ENCODE results near the gene EXOC6B. TPM values are rescaled to one million over a fixed set of nuclear protein-coding genes. Genes with fewer than 3 reads are reported as not detected.

Gene EXOC6B
- total and polyA plus RNA-seq, 2 of the 8 experiments (the other 6 are each of a cell fraction or from before 2014, with no cell fraction given), result 13.5 to 33.0 TPM

DNA sequence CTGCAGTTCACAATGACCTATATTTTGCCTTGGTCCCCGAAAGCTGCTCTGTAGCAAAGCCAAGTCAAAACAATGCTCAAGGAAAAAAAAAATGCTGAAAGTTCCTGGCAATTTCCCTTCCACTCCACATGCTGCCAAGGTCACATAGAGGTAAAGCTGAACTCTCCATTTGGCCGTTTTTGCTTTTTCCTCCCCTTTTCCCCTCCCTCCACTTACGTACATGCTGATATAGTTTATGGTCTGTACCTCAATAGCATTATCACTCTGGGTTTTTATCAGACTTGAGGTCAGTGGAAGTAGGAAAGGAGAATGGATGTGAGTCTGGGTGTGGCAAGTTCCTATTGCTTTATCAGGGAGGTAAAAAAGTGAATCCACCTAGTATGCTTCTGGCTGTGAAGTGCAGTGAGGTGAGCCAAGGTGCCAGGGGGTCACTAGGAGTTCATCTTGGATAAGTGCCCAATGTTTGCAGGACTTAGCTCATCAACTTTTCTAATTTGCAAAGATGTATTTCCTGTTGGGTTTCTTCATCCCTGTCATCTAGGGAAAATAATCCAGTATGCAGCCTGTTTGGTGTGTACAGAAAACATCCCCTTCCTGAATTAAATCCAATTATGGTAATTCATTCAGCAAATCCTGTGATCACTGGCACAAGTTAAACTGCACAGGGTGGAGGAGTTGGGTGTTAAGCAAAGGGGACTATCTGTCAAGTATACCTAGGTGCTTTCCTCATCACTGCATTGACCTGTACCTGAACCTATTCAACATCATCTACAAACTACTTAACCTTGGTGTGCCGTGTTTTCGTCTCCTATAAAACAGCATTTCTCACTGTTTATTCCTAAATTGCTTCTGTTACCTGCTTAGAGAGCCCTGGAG lies 553.8 kb downstream of the EXOC6B start:
- no peaks in the 10 kb centered on the region; the same call in 1 of the 2 replicates for H3K23me2 ChIP-seq (ENCODE audit: low read depth, low read length)
- H3K18ac ChIP-seq (ENCODE audit: extremely low read depth, low read length), result no peak overlapping the region
- no peak overlapping the region for H2AFZ ChIP-seq (ENCODE audit: low read length)
- H3K79me1 ChIP-seq (ENCODE audit: low read depth, low read length), result no peaks in the 10 kb centered on the region
- no peaks in the 10 kb centered on the region for H3K9me3 ChIP-seq (ENCODE audit: insufficient read depth in 2 of 2, low read depth in 1 of 2, low read length in 1 of 2)
- no peaks in the 10 kb centered on the region for H3K4me1 ChIP-seq (replicated peaks in 1 of 4; ENCODE audit: control insufficient read depth in 3 of 4, insufficient read depth in 4 of 4, low read length in 3 of 4)
- H3K79me2 ChIP-seq (ENCODE audit: control insufficient read depth in 1 of 2, insufficient read depth in 2 of 2, low read length in 2 of 2), result no peaks in the 10 kb centered on the region
- H2BK12ac ChIP-seq (ENCODE audit: low read depth, low read length), result no peak overlapping the region
- no peak overlapping the region for H3K27ac ChIP-seq (ENCODE audit: low read depth, low read length)
- WGBS, 2 experiments (ENCODE audit: extremely low coverage in 1 of 2, insufficient coverage in 1 of 2, insufficient read length in 1 of 2, insufficient replicate concordance in 2 of 2, low coverage in 1 of 2, low lambda C conversion rate in 2 of 2, missing lambda C conversion rate in 1 of 2), result 83% methylated on average over 5 of the region's 5 CpGs; no CpG with 5 or more reads in 1 of the 2 experiments
- no peak overlapping the region for H2AK5ac ChIP-seq (ENCODE audit: low read depth, low read length)
- no peaks in the 10 kb centered on the region for H4K20me1 ChIP-seq (replicated peaks in 1 of 2; ENCODE audit: control insufficient read depth in 1 of 2, insufficient read depth in 2 of 2, low read length in 2 of 2)
- no peaks in the 10 kb centered on the region for H3K36me3 ChIP-seq (ENCODE audit: control insufficient read depth in 2 of 4, insufficient read depth in 4 of 4, low read length in 3 of 4)
- no peak for FAIRE-seq
- H3K56ac ChIP-seq (replicated peaks; ENCODE audit: insufficient read length, low read depth, low read length), result no peak overlapping the region
- H3K9ac ChIP-seq (replicated peaks in 1 of 4; ENCODE audit: extremely low read depth in 1 of 4, low read depth in 3 of 4, low read length in 3 of 4), result no peak overlapping the region
- DNase-seq (ENCODE audit: low read depth in 1 of 2, low spot score in 2 of 2), result no peak
- H4K8ac ChIP-seq (ENCODE audit: extremely low read depth, insufficient read depth, low read length), result no peak overlapping the region
- H3K4me2 ChIP-seq (ENCODE audit: insufficient read depth in 1 of 2, low read depth in 2 of 2, low read length in 2 of 2), result no peak overlapping the region
- CTCF ChIA-PET (ENCODE audit: partially characterized antibody), result no interaction called here
- H3K4me3 ChIP-seq (ENCODE audit: extremely low read depth in 1 of 4, insufficient read depth in 2 of 4, low read depth in 3 of 4, low read length in 4 of 4), result no peak overlapping the region
- no peaks in the 10 kb centered on the region for H3K27me3 ChIP-seq (replicated peaks in 1 of 4; ENCODE audit: control insufficient read depth in 3 of 4, extremely low read depth in 1 of 4, insufficient read depth in 3 of 4, low read length in 3 of 4)
- no peak overlapping the region for H2BK120ac ChIP-seq (replicated peaks; ENCODE audit: low read depth, low read length)
- no peak overlapping the region for H3K14ac ChIP-seq (ENCODE audit: insufficient read length)
- no peak overlapping the region for H4K5ac ChIP-seq (ENCODE audit: insufficient read length, low read depth, low read length)
- no peak overlapping the region for H3K23ac ChIP-seq (ENCODE audit: insufficient read length)
- no peak overlapping the region for H2BK20ac ChIP-seq (ENCODE audit: low read length)
- H4K91ac ChIP-seq (replicated peaks; ENCODE audit: insufficient read length, low read length), result no peak overlapping the region
- H2BK15ac ChIP-seq (ENCODE audit: low read length), result no peak overlapping the region
- no peak overlapping the region for H2BK5ac ChIP-seq (ENCODE audit: low read depth, low read length)
- no peak overlapping the region for H3K4ac ChIP-seq (replicated peaks; ENCODE audit: insufficient read length, low read depth, low read length)
- POLR2A ChIA-PET (ENCODE audit: partially characterized antibody), result no interaction called here
- TF ChIP-seq SP1 (IDR thresholded peaks at IDR 0.05; ENCODE audit: low read depth, low read length) (no peak), RFX5 (IDR thresholded peaks at IDR 0.05; ENCODE audit: borderline replicate concordance, low read depth, low read length) (no peak), CBX5 (IDR thresholded peaks at IDR 0.05; ENCODE audit: low read depth, low read length) (no peak), EZH2 (IDR thresholded peaks at IDR 0.05; ENCODE audit: low read depth, low read length, severe bottlenecking) (no peak), TCF12 (IDR thresholded peaks at IDR 0.05; ENCODE audit: low read depth, low read length) (no peak), GTF2F1 (IDR thresholded peaks at IDR 0.05; ENCODE audit: borderline replicate concordance, low read depth, low read length) (no peak), KDM5A (IDR thresholded peaks at IDR 0.05; ENCODE audit: low read length) (no peak), POLR2A (IDR thresholded peaks at IDR 0.05; ENCODE audit: control extremely low read depth in 1 of 2, low read depth in 2 of 2, low read length in 2 of 2) (no peak), TAF1 (IDR thresholded peaks at IDR 0.05; ENCODE audit: low read depth, low read length) (no peak), ZNF274 (IDR thresholded peaks at IDR 0.05; ENCODE audit: borderline replicate concordance, extremely low read depth, low read length) (no peak), CTBP2 (IDR thresholded peaks at IDR 0.05; ENCODE audit: borderline replicate concordance, insufficient read depth, insufficient read length, low read length) (no peak)
- TF ChIP-seq, protein P1, sequence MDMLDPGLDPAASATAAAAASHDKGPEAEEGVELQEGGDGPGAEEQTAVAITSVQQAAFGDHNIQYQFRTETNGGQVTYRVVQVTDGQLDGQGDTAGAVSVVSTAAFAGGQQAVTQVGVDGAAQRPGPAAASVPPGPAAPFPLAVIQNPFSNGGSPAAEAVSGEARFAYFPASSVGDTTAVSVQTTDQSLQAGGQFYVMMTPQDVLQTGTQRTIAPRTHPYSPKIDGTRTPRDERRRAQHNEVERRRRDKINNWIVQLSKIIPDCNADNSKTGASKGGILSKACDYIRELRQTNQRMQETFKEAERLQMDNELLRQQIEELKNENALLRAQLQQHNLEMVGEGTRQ (IDR thresholded peaks at IDR 0.05; ENCODE audit: low read length), result no peak
